Body of pancreas (tissue), 4 donors: ENCODE results near the gene CYGB.

Source experiments
- POLR2A ChIP-seq, 3 donors: fragments of 450-650 bp; IDR thresholded peaks; one replicate each; pipeline ENCODE4 v1.6.1; 2016; ENCODE audit warnings: antibody characterized with exemption in 3 of 3, mild to moderate bottlenecking in 2 of 3
- TF ChIP-seq, protein P1 (sequence below), 7 experiments: fragments of 450-650 bp in 4 of 7; fragments of 200-600 bp in 3 of 7; sonication (generic) in 3 of 7; IDR thresholded peaks; one replicate each; pipeline ENCODE4 v1.5.1; 2016 to 2019; ENCODE audit warnings: antibody characterized with exemption in 7 of 7

DNA sequence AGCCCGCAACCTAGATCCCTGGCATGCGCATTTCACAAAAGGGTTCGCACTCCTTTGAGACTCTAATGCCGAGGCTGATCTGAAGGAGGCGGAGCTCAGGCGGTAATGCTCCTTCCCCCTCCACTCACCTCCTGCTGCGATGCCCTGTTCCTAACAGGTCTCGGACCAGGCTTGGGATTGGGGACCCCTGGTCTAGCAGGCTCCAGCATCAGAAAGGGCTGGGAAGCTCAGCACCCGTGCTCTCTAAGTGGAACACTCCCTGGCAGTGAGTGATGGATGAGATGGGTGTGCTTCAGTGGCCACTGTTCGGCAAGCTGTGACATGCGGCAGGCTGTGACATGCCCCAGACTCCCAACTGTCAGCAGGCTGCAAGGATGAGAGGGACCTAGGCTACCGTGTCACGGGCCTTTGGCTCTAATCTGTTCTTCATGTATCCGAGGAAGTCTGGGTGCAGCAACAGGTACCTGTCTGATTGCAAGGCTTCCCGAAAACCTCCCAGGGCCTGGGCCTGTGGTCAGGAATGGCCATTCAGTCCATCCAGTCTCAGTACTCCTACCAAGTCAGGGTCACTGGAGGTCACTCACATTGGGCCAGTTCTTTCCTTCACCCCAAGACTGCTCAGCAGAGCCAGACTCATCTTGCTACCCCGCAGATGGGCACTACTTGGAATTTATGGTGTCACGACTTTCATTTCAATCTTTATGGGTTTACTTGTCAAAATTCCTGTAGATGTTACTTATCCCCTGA, 49.4 kb upstream of the CYGB start:
- TF ChIP-seq, protein P1, sequence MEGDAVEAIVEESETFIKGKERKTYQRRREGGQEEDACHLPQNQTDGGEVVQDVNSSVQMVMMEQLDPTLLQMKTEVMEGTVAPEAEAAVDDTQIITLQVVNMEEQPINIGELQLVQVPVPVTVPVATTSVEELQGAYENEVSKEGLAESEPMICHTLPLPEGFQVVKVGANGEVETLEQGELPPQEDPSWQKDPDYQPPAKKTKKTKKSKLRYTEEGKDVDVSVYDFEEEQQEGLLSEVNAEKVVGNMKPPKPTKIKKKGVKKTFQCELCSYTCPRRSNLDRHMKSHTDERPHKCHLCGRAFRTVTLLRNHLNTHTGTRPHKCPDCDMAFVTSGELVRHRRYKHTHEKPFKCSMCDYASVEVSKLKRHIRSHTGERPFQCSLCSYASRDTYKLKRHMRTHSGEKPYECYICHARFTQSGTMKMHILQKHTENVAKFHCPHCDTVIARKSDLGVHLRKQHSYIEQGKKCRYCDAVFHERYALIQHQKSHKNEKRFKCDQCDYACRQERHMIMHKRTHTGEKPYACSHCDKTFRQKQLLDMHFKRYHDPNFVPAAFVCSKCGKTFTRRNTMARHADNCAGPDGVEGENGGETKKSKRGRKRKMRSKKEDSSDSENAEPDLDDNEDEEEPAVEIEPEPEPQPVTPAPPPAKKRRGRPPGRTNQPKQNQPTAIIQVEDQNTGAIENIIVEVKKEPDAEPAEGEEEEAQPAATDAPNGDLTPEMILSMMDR (IDR thresholded peaks at IDR 0.05): no peak
- no peak for TF ChIP-seq POLR2A (IDR thresholded peaks at IDR 0.05)
